Measurements from ENCODE around the gene SLC25A42. TPM values are rescaled to one million over a fixed set of nuclear protein-coding genes. Genes with fewer than 3 reads are reported as not detected.

The SLC25A42 gene
- total and polyA plus RNA-seq, 2 experiments from 2014 or later, result 13.8 to 23.2 TPM

DNA sequence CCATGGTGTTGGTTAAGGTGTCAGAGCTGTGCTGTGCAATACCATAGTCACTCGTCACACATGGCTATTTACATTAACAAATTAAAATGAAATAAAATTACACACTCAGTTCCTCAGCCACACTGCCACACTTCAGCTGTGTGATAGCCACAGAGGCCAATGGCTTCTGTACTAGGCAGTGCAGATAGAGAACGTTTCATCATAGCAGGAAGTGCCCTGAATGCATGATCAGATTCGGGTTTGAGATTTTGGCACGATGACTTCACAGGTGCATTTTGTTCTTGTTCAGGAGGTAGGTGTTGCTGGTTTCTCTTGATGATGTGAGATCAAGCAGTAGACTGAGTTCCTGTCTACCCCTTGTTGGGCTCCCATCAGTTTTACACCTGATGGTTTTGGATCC is 23.9 kb upstream of the SLC25A42 start:
- H3K9me2 ChIP-seq (replicated peaks; ENCODE audit: insufficient read depth), result no peaks in the 10 kb centered on the region
- H3K27ac ChIP-seq, result peak overlapping the region; percentile 35
- no peaks in the 10 kb centered on the region for H3K4me1 ChIP-seq (ENCODE audit: insufficient read depth)
- H3K9me3 ChIP-seq (ENCODE audit: low read depth), result no peaks in the 10 kb centered on the region
- peaks cover 73% of the 10 kb centered on the region for H3K79me2 ChIP-seq
- peaks cover 3% of the 10 kb centered on the region for H4K20me1 ChIP-seq (ENCODE audit: insufficient read depth, poor library complexity, severe bottlenecking)
- TF ChIP-seq EZH2phosphoT487 (IDR thresholded peaks at IDR 0.05; ENCODE audit: low read depth, severe bottlenecking, unreplicated experiment), result no peak
- TF ChIP-seq, protein P1, sequence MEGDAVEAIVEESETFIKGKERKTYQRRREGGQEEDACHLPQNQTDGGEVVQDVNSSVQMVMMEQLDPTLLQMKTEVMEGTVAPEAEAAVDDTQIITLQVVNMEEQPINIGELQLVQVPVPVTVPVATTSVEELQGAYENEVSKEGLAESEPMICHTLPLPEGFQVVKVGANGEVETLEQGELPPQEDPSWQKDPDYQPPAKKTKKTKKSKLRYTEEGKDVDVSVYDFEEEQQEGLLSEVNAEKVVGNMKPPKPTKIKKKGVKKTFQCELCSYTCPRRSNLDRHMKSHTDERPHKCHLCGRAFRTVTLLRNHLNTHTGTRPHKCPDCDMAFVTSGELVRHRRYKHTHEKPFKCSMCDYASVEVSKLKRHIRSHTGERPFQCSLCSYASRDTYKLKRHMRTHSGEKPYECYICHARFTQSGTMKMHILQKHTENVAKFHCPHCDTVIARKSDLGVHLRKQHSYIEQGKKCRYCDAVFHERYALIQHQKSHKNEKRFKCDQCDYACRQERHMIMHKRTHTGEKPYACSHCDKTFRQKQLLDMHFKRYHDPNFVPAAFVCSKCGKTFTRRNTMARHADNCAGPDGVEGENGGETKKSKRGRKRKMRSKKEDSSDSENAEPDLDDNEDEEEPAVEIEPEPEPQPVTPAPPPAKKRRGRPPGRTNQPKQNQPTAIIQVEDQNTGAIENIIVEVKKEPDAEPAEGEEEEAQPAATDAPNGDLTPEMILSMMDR (IDR thresholded peaks at IDR 0.05; ENCODE audit: poor library complexity), result no peak
- no peak for TF ChIP-seq EZH2 (IDR thresholded peaks at IDR 0.05; ENCODE audit: borderline replicate concordance)
- no peak overlapping the region for H2AFZ ChIP-seq
- H3K4me2 ChIP-seq, result no peak overlapping the region
- no peaks in the 10 kb centered on the region for H3K36me3 ChIP-seq (replicated peaks; ENCODE audit: insufficient read depth, low read depth)
- no peak for DNase-seq (ENCODE audit: low spot score)
- whole genome bisulfite sequencing (ENCODE audit: low lambda C conversion rate, missing lambda C conversion rate), result 96% methylated on average over 4 of the region's 4 CpGs
- no peaks in the 10 kb centered on the region for H3K27me3 ChIP-seq
- no peak overlapping the region for H3K4me3 ChIP-seq

DNA sequence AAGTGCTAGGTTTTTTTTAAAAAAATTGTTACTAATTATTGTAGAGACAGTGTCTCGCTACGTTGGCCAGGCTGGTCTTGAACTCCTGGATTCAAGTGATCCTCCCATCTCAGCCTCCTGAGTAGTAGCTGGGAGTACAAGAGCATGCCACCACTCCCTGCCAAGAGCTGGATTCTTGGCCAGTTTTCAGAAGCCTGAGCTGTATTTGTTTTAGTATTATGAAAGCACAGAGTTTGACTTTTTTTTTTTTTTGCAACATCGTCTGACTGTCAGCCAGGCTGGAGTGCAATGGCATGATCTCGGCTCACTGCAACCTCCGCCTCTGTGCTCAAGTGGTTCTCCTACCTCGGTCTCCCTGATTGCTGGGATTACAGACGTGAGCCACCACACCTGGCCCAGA is 23.4 kb upstream of the SLC25A42 start:
- WGBS (ENCODE audit: low lambda C conversion rate, missing lambda C conversion rate), result 78% methylated on average over 7 of the region's 7 CpGs
- no peaks in the 10 kb centered on the region for H3K9me2 ChIP-seq (replicated peaks; ENCODE audit: insufficient read depth)

DNA sequence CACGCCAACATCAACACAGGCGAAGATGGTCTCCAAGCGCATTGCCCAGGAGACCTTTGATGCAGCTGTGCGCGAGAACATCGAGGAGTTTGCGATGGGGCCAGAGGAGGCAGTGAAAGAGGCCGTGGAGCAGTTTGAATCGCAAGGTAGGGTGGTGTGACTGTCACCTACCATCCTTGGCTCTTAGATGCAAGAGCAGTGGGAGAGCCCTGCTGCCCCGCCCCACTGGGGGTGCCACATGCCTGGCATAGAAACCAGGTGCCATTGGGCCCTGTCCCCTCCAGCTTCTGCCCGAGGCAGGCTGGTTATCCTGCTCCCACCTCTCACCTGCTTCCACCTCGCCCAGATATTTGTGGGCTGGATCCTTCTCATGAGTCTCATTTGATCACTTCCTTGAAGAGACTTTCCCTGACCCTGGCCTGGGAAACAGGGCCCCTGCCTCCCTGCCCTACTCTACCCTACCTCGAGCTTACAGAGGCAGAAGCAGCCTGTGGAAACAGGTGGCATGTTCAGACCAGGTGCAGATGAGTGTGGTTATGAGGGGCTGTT is 21.0 kb upstream of the SLC25A42 start:
- peaks cover 3% of the 10 kb centered on the region for H4K20me1 ChIP-seq (ENCODE audit: insufficient read depth, poor library complexity, severe bottlenecking)
- H3K4me1 ChIP-seq (ENCODE audit: insufficient read depth), result no peaks in the 10 kb centered on the region
- H3K4me2 ChIP-seq, result no peak overlapping the region
- no peak for TF ChIP-seq EZH2phosphoT487 (IDR thresholded peaks at IDR 0.05; ENCODE audit: low read depth, severe bottlenecking, unreplicated experiment)
- TF ChIP-seq EZH2 (IDR thresholded peaks at IDR 0.05; ENCODE audit: borderline replicate concordance), result no peak
- TF ChIP-seq, protein P1 (IDR thresholded peaks at IDR 0.05; ENCODE audit: poor library complexity), result no peak
- no peaks in the 10 kb centered on the region for H3K36me3 ChIP-seq (replicated peaks; ENCODE audit: insufficient read depth, low read depth)
- no peak for DNase-seq (ENCODE audit: low spot score)
- WGBS (ENCODE audit: low lambda C conversion rate, missing lambda C conversion rate), result 95% methylated on average over 13 of the region's 13 CpGs
- H3K9me3 ChIP-seq (ENCODE audit: low read depth), result no peaks in the 10 kb centered on the region
- no peak overlapping the region for H3K27ac ChIP-seq
- H3K9me2 ChIP-seq (replicated peaks; ENCODE audit: insufficient read depth), result no peaks in the 10 kb centered on the region
- H3K4me3 ChIP-seq, result no peak overlapping the region
- no peaks in the 10 kb centered on the region for H3K27me3 ChIP-seq
- H3K79me2 ChIP-seq, result peaks cover 45% of the 10 kb centered on the region
- no peak overlapping the region for H2AFZ ChIP-seq

More for the DNA sequence above, 23.4 kb upstream of the SLC25A42 start:
- peaks cover 68% of the 10 kb centered on the region for H3K79me2 ChIP-seq
- H3K4me1 ChIP-seq (ENCODE audit: insufficient read depth), result no peaks in the 10 kb centered on the region
- H3K36me3 ChIP-seq (replicated peaks; ENCODE audit: insufficient read depth, low read depth), result no peaks in the 10 kb centered on the region
- H3K27me3 ChIP-seq, result no peaks in the 10 kb centered on the region
- no peak overlapping the region for H3K4me3 ChIP-seq
- no peaks in the 10 kb centered on the region for H3K9me3 ChIP-seq (ENCODE audit: low read depth)
- no peak for TF ChIP-seq EZH2 (IDR thresholded peaks at IDR 0.05; ENCODE audit: borderline replicate concordance)
- TF ChIP-seq EZH2phosphoT487 (IDR thresholded peaks at IDR 0.05; ENCODE audit: low read depth, severe bottlenecking, unreplicated experiment), result no peak
- TF ChIP-seq, protein P1 (IDR thresholded peaks at IDR 0.05; ENCODE audit: poor library complexity), result no peak
- no peak overlapping the region for H2AFZ ChIP-seq
- peak overlapping the region; percentile 35 for H3K27ac ChIP-seq
- H3K4me2 ChIP-seq, result no peak overlapping the region
- peak; percentile 69 for DNase-seq (ENCODE audit: low spot score)
- peaks cover 3% of the 10 kb centered on the region for H4K20me1 ChIP-seq (ENCODE audit: insufficient read depth, poor library complexity, severe bottlenecking)
